ENCODE data around the gene HHATL.

GRCh38 chr3:42649006-42649405, 53.6 kb downstream of the HHATL start:
- TF ChIP-seq CREB1 (IDR thresholded peaks at IDR 0.05; ENCODE audit: low read depth) (no peak), TAF1 (IDR thresholded peaks at IDR 0.05; ENCODE audit: low read depth) (no peak)

Measured in Ishikawa (cell line).